Keratinocyte (primary cell): ENCODE measurements around the gene DSC3.

ENCODE experiments used
- CTCF ChIP-seq, 3 experiments: IDR thresholded peaks in 1 of 3; conservative IDR thresholded peaks in 1 of 3; optimal IDR thresholded peaks in 1 of 3; 2 replicates in 2 of 3; 3 replicates in 1 of 3; pipeline versions ENCODE3 to v1.5.1; 2011; ENCODE audit warnings: low read length in 3 of 3, mild to moderate bottlenecking in 3 of 3, moderate library complexity in 2 of 3, control low read depth in 1 of 3, inconsistent platforms in 1 of 3; ENCODE audit not compliant: insufficient read depth in 2 of 3; ENCODE audit errors: extremely low read depth in 1 of 3
- EZH2 ChIP-seq: IDR thresholded peaks from one replicate; pipeline ENCODE4 v1.6.1; 2012; ENCODE audit warnings: inconsistent platforms, mild to moderate bottlenecking, low read length, moderate library complexity

GRCh38 chr18:30989141-30989540 lies 53.4 kb downstream of the DSC3 start:
- TF ChIP-seq CTCF (optimal IDR thresholded peaks at IDR 0.05 in 1 of 3, IDR thresholded peaks at IDR 0.05 in 1 of 3, conservative IDR thresholded peaks at IDR 0.05 in 1 of 3; ENCODE audit: extremely low read depth in 1 of 3, insufficient read depth in 2 of 3, low read length in 3 of 3) = no peak
- TF ChIP-seq EZH2 = no peak
